DND-41 (cell line): Measurements from ENCODE around the gene USP26.

ENCODE experiments used
- EZH2 ChIP-seq: IDR thresholded peaks from 3 replicates; pipeline ENCODE4 v1.6.1; 2012; ENCODE audit warnings: borderline replicate concordance, low read depth, mild to moderate bottlenecking, moderate library complexity, low read length, inconsistent platforms; ENCODE audit not compliant: severe bottlenecking
- TF ChIP-seq, protein P1 (sequence below): IDR thresholded peaks from 2 replicates; pipeline ENCODE4 v1.5.1; 2012; ENCODE audit warnings: borderline replicate concordance, low read length, moderate library complexity, mild to moderate bottlenecking; ENCODE audit not compliant: poor library complexity, severe bottlenecking; ENCODE audit errors: extremely low read depth

DNA sequence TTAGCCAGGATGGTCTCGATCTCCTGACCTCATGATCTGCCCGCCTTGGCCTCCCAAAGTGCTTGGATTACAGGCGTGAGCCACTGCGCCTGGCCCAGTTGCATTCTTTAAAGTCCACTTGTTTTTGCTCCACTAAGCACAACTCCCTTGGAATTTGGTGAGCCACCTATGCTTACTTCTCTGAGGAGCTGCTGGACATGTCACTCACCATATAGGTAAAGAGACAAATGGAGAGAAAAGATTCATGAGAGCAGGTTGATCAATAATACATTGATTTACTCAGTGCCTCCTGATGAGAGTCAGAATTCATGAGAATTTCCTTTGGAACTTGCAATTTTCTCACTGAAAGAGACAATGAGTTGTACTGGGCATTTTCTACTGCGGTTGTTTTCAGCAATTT lies 48.2 kb downstream of the USP26 start:
- TF ChIP-seq, protein P1, sequence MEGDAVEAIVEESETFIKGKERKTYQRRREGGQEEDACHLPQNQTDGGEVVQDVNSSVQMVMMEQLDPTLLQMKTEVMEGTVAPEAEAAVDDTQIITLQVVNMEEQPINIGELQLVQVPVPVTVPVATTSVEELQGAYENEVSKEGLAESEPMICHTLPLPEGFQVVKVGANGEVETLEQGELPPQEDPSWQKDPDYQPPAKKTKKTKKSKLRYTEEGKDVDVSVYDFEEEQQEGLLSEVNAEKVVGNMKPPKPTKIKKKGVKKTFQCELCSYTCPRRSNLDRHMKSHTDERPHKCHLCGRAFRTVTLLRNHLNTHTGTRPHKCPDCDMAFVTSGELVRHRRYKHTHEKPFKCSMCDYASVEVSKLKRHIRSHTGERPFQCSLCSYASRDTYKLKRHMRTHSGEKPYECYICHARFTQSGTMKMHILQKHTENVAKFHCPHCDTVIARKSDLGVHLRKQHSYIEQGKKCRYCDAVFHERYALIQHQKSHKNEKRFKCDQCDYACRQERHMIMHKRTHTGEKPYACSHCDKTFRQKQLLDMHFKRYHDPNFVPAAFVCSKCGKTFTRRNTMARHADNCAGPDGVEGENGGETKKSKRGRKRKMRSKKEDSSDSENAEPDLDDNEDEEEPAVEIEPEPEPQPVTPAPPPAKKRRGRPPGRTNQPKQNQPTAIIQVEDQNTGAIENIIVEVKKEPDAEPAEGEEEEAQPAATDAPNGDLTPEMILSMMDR, result no peak
- no peak for TF ChIP-seq EZH2
